ENCODE data around the gene FGR. TPM values are rescaled to one million over a fixed set of nuclear protein-coding genes. Genes with fewer than 3 reads are reported as not detected.
A peak's percentile ranks its signal among the peaks of the same experiment; 100 is the strongest.

FGR gene
- total RNA-seq, 1 donor from 2014 or later: not detected

GRCh38 chr1:27572679-27573426 lies 62.1 kb downstream of the FGR start:
- Histone ChIP-seq H3K36me3 (ENCODE audit: insufficient read depth, low read length) (no peaks in the 10 kb centered on the region), H3K4me2 (ENCODE audit: low read length) (peak overlapping the region; percentile 39), H3K79me2 (ENCODE audit: insufficient read depth, low read length) (peaks cover 71% of the 10 kb centered on the region), H3K4me1 (ENCODE audit: insufficient read depth, low read length) (peaks cover 63% of the 10 kb centered on the region), H3K4me3 (ENCODE audit: insufficient read depth, low read depth, low read length) (no peak overlapping the region), H3K9me3 (ENCODE audit: insufficient read depth, low read depth, low read length) (no peaks in the 10 kb centered on the region), H3K9ac (ENCODE audit: low read length) (peak overlapping the region; percentile 23), H3K27ac (ENCODE audit: low read depth, low read length) (no peak overlapping the region), H3K27me3 (ENCODE audit: insufficient read depth, low read length) (no peaks in the 10 kb centered on the region), H4K20me1 (ENCODE audit: insufficient read depth, low read length) (peaks cover 86% of the 10 kb centered on the region), H2AFZ (ENCODE audit: low read depth, low read length) (no peak overlapping the region)
- H3K36me3 Mint-ChIP-seq (ENCODE audit: low read depth, unreplicated experiment): peaks cover 4% of the 10 kb centered on the region
- peak overlapping the region; percentile 54 for H3K4me3 Mint-ChIP-seq (ENCODE audit: unreplicated experiment)
- FAIRE-seq (no peak), DNase-seq (ENCODE audit: low read depth) (no peak)
- no peaks in the 10 kb centered on the region for H3K27me3 Mint-ChIP-seq (ENCODE audit: low read depth, unreplicated experiment)
- H3K9me3 Mint-ChIP-seq (ENCODE audit: unreplicated experiment): no peaks in the 10 kb centered on the region
- peaks cover 67% of the 10 kb centered on the region for H3K4me1 Mint-ChIP-seq (ENCODE audit: low read depth, unreplicated experiment)
- H3K27ac Mint-ChIP-seq (ENCODE audit: unreplicated experiment): peak overlapping the region; percentile 55
- TF ChIP-seq EZH2 (IDR thresholded peaks at IDR 0.05; ENCODE audit: insufficient read depth, low read length) (no peak), CTCF (IDR thresholded peaks at IDR 0.05; ENCODE audit: insufficient read depth, low read depth, low read length) (no peak)

DNA sequence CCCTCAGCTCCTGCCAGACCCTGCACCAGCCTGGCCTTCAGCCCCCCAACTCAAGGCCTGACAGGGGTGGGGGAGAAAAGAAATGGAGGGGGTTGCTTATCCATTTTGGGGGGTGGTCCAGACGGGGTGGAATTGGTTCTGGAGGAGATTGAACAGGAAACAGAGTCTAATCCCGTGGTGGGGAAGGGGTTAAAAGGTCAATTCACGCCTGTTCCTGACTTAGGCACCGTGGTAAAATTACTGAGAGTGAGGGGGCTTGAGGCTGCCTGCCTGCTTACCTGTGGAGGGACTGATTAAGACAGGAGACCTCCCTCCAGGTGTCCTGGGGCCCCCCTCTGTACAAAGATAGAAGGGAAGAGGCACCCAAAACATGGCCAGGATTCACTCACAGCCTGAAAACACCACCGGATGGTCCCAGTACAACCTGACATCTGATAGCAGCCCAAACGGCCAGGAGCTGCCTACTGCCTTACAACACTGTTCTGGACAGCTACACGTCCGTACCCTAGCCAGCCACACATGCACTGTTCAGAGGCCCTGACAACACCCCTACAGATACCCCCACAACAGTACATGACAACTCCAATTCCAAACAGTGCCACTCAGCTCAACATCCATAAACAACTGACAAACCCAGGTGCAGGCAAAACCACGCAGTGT lies 62.8 kb downstream of the FGR start:
- DNase-seq (ENCODE audit: low read depth) (no peak), FAIRE-seq (no peak)
- peaks cover 64% of the 10 kb centered on the region for H3K4me1 ChIP-seq (ENCODE audit: insufficient read depth, low read length)
- Mint-ChIP-seq H3K9me3 (ENCODE audit: unreplicated experiment) (no peaks in the 10 kb centered on the region), H3K27ac (ENCODE audit: unreplicated experiment) (peak overlapping the region; percentile 55), H3K27me3 (ENCODE audit: low read depth, unreplicated experiment) (no peaks in the 10 kb centered on the region), H3K36me3 (ENCODE audit: low read depth, unreplicated experiment) (peaks cover 4% of the 10 kb centered on the region), H3K4me3 (ENCODE audit: unreplicated experiment) (peak overlapping the region; percentile 68), H3K4me1 (ENCODE audit: low read depth, unreplicated experiment) (peaks cover 72% of the 10 kb centered on the region)
- H3K27me3 ChIP-seq (ENCODE audit: insufficient read depth, low read length): no peaks in the 10 kb centered on the region
- peak overlapping the region; percentile 23 for H3K9ac ChIP-seq (ENCODE audit: low read length)
- H4K20me1 ChIP-seq (ENCODE audit: insufficient read depth, low read length): peaks cover 86% of the 10 kb centered on the region
- H3K79me2 ChIP-seq (ENCODE audit: insufficient read depth, low read length): peaks cover 71% of the 10 kb centered on the region
- H3K36me3 ChIP-seq (ENCODE audit: insufficient read depth, low read length): no peaks in the 10 kb centered on the region
- no peak overlapping the region for H2AFZ ChIP-seq (ENCODE audit: low read depth, low read length)
- no peaks in the 10 kb centered on the region for H3K9me3 ChIP-seq (ENCODE audit: insufficient read depth, low read depth, low read length)
- no peak overlapping the region for H3K4me3 ChIP-seq (ENCODE audit: insufficient read depth, low read depth, low read length)
- no peak for TF ChIP-seq CTCF (IDR thresholded peaks at IDR 0.05; ENCODE audit: insufficient read depth, low read depth, low read length)
- no peak for TF ChIP-seq EZH2 (IDR thresholded peaks at IDR 0.05; ENCODE audit: insufficient read depth, low read length)
- H3K27ac ChIP-seq (ENCODE audit: low read depth, low read length): no peak overlapping the region
- peak overlapping the region; percentile 39 for H3K4me2 ChIP-seq (ENCODE audit: low read length)

All from astrocyte (in vitro differentiated cells and primary cell).